NCI-H524 (cell line): ENCODE results near the gene VTI1A.
"Not testable (repeated sequence)": the region's sequence is repeated elsewhere in the genome, so short reads cannot be mapped to it uniquely, and the experiment has no call there.

Experiments used
- DNase-seq, 2 experiments: peaks; one replicate each; lab custom pipeline; 2025; lab: John Stamatoyannopoulos, UW

The VTI1A gene

DNA sequence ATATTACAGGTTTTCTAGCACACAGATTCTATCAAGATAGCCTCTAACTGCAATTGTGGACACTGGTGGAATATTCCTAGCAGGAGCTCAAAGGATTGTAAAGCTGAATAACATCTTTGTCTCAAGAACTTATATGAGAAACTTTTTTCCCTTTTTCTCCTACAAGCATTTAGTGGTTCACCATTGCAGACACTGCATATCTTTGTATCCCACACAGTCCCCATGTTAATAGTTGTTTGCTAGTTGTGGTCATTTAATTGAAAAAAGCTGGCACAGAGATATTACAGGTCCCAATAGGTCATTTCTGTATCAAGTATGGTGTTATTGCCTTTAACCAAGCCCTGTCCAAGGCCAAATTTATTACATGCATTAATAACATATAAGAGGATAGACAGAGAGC lies 276.9 kb downstream of the VTI1A start:
- no peak for DNase-seq

- peak; percentile 12 to 83 for DNase-seq
Observed at GRCh38 chr10:112724404-112724991, 277.5 kb downstream of the VTI1A start.

GRCh38 chr10:112728118-112728883 lies 281.3 kb downstream of the VTI1A start:
- no peak for DNase-seq

- DNase-seq = no peak
Observed at GRCh38 chr10:112728997-112729396, 282.0 kb downstream of the VTI1A start.

- not testable (repeated sequence) for DNase-seq
Observed at GRCh38 chr10:112731450-112731849, 284.4 kb downstream of the VTI1A start.

GRCh38 chr10:112732277-112732921 lies 285.4 kb downstream of the VTI1A start:
- DNase-seq = peak; percentile 69 to 87

GRCh38 chr10:112735041-112735695 lies 288.2 kb downstream of the VTI1A start:
- DNase-seq = no peak

DNA sequence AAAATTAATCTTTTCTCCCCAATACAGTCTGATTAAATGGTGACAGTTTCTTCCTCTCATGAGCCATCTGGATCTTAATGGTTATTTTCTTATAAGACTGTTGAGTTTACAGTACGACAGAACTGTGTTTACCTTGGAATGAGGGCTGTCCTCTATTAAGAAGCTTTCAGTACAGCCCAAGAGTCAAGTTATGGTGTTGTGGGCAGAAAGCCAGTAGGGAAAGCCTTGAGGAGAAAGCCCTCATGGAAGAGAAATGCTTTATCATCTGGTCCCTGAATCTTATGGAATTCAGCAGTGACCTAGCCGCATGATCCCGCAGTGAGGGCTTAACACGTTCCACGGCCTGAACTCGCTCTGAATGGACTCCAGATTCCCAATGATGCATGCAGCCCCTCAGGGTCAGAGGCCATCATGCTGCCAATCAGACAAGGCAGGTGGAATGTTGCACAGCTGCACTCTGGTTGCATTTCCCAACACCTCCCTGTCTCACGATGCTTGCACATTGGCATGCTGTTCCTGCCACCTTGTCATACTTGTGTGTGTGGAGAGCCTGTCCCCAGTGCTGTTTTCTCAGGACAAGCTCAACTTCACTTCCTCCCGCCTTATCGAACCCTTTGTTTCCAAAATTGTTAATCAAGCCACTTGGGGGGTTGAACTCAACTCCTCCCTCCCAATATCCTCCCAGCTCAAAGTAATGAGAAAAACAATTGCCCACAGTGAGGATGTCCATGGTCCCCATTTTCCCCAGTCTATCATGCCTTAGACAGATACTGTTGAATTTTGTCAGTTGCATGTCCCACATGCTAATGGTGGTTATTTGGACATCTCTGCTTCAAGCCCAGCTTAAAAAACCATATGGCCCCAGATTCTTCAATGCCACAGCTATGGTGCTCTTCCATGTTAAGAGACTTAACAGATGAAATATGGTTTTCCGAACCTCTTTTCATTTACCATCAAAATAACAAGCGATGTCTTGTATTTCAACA lies 291.9 kb downstream of the VTI1A start:
- DNase-seq = no peak

DNA sequence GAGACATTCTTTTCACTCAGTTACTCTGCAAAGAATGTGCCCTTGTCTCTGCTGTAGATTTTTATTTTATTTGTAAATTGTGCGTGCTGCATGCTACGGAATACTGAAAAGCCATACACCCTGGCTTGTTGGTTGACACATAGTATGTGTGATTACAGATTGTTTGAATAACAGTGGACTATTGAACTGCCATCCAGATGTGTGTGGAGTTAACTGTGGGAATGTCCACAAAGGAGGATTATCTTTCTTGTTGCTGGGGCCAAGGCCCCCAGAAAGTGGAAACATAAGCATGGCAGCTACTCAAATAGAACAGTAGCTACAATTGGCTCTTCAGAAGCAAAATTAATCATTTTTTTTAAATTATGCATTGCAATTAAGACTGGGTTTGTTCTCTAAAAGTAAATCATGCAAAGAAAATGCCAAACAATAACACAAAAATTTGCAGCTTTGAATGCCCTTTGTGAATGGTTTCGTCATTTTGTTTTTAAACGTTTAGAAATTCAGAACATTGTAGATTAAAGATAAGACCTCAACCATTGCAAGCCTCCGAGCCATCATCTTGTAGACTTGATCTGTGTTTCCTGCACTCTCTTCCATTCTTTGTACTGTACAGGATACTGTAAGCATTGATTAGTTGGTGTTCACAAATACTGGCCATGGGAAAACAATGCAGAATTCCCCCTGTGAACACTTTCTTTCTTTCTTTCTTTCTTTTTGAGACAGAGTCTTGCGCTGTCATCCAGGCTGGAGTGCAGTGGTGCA lies 292.8 kb downstream of the VTI1A start:
- DNase-seq = no peak

DNA sequence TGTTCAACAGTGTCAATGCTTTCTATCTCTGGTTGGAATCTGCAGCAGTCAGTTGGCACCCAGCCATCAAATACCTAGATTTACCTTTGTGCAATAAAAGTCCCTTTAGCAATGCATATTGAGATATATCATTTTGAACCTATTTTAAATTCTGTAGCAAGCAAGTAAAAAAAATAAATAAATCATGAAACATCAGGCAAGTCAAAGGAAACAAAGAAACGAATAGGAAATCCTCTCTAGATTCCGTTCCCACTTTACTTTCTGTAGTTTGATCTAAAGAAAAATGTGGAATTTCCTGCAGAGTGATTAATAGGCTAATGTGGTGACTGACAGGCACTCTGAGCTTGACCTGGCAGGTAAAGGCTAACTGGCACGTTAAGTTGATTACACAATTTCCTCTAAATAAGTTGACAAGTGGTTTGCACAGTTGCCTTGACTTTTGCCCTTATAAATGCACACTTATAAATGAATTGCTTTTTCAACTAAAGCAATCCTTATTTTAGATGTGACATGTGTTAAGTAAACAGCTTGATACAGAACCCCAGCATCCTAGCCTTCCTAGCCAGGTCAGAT lies 294.9 kb downstream of the VTI1A start:
- no peak for DNase-seq

DNA sequence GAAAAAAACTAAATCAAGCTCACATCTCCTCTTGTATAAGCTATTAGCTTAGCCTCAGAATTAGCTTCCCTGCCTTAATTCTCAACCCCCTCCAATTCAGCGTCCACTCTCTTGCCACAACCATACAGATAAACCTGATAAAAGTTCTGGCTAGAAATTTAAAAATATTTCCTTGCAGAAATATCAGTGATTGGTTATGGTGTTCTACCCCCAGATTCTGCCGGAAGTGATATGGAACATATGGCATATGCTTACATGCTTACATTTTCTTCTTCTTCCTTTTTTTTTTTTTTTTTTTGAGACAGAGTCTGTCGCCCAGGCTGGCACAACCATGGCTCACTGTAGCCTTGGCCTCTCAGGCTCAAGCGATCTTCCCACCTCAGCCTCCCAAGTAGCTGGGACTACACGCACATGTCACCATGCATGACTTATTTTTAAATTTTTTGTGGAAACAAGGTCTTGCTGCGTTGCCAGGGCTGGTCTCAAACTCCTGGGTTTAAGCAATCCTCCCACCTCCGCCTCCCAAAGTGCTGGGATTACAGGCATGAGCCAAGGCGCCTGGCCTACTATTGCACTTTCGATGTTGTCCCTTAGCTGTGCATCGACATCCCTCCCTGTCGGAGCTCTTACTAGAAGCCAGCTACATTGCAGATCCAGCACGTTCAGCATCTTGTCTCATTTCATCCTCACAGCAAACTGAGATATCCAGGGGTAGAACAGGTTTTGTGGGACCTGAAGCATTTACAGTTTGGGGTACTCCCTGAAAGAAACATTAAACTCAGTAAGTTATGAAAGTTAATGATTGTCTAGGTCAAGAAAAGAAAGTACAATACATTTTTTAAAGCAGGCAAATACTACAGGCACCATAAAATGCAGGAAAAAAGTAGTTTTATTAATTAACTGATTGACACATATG lies 297.4 kb downstream of the VTI1A start:
- DNase-seq = no peak

GRCh38 chr10:112746329-112746728 lies 299.3 kb downstream of the VTI1A start:
- DNase-seq = no peak

DNA sequence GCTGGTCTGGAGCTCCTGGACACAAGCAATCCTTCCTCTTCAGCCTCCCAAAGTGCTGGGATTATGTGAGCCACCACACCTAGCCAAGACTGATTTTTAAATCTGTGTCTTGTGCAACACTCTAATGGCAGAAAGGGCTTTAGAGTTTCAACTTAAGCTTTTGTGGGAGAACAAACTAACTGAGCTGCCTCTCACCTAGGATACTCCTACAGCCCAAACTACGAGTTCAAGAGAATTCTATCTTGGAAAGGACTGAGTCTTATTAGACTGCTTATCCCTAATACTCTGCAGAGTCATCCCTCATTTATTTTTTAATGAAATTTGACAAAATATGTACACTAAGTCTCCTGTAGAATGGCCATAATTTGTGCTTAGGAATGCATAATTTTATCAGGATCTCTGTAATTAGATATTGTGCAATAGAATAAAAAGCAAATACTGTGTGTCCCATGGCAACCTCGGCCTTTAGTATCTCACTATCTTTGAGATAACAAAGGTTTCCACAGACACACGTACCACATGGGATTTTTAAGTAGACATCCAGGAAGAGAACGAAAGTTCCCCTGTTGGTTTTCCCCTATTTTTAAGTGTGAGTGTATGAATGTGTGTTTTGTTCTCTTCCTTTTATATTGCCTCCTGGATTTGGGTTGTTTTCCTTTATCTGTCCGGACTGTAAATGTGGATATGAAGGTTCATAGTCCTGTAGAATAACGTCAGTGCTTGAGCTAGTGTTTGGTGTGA lies 303.6 kb downstream of the VTI1A start:
- DNase-seq = no peak

GRCh38 chr10:112751651-112752050 lies 304.6 kb downstream of the VTI1A start:
- DNase-seq = no peak

DNA sequence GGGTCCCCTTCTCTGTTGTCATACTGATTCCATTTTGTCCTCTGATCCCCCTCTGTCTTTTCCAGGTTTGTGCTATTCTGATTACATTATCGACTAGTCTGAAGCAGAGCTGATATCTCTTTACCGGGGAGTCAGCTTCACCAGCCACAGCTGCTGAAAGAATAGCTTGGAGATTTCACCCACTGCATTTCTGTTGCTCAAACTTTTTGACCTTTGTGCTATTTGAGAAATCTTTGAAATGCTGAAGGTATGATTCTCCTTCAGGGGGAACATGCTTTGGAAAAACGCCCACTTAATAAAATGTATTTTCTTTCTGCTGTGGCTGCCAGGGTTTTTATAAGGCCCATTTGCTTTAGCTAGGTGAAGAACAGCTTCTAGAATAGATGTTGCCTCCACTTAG lies 305.3 kb downstream of the VTI1A start:
- DNase-seq = no peak

- DNase-seq = no peak
Observed at GRCh38 chr10:112753961-112754411, 307.0 kb downstream of the VTI1A start.

DNA sequence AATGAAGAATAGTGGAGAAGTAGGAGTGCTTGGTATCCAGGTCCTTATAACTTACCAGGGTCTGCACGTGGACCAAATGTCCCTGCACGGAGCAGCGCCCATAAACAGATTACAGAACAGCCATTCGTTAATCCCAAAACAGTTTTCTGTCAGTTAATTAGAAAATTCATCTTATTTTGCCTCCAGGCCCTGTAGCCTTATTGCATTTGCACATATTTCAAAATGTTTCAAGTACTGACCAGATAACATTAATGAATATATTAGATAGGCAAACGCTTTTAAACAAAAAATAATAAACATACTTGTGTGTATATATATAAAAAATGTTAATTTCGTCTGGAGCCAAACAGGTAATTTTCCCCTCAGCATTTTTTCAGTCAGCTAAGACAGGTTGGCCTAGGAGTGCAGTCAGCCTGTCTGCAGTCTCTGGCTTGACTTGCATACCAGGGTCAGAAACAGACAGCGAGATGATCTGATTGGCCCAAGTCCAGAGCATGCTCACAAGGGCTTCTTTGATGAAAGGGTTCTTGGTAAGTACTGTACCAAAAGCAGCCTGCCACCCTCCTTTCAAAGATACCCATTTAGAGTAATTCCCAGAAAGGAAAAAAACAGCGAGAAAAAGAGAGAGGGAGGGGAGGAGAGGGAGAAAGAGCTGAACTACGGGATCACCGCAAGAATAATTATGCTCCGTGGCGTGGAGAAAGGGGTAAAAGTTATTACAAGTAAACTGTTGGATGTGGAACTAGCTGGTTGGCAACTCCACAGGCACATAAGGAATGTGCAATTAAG lies 308.6 kb downstream of the VTI1A start:
- no peak for DNase-seq

- DNase-seq = no peak
Observed at GRCh38 chr10:112756235-112756527, 309.2 kb downstream of the VTI1A start.
